ENCODE measurements around the gene MYH4. TPM values are rescaled to one million over a fixed set of nuclear protein-coding genes. Genes with fewer than 3 reads are reported as not detected.

Gene MYH4
- total RNA-seq, 4 donors from 2014 or later, result 0.04 to 0.36 TPM; not detected in 2

- H3K9me3 ChIP-seq, result no peaks in the 10 kb centered on the region
- intact Hi-C loops (cut with DNase I; ENCODE audit: low total_unique reads) (no loop called here), in situ Hi-C loops (cut with MboI; ENCODE audit: low sequenced_read_pairs in 4 of 4) (no loop called here)
- H3K27me3 ChIP-seq, result no peaks in the 10 kb centered on the region
- DNase-seq (no peak), ATAC-seq (no peak)
- H3K4me1 ChIP-seq, result no peaks in the 10 kb centered on the region
- no peaks in the 10 kb centered on the region for H3K36me3 ChIP-seq
- H3K27ac ChIP-seq, result no peak overlapping the region
- TF ChIP-seq CTCF (IDR thresholded peaks at IDR 0.05 in 4 of 5, conservative IDR thresholded peaks at IDR 0.05 in 1 of 5), result no peak
- no peak for TF ChIP-seq POLR2A (IDR thresholded peaks at IDR 0.05)
- H3K4me3 ChIP-seq, result no peak overlapping the region
These were observed 9.3 kb downstream of the MYH4 start for GRCh38 chr17:10460062-10460461.

- Histone ChIP-seq H3K36me3 (no peaks in the 10 kb centered on the region), H3K9me3 (no peaks in the 10 kb centered on the region), H3K4me3 (no peak overlapping the region), H3K27me3 (no peaks in the 10 kb centered on the region), H3K27ac (no peak overlapping the region), H3K4me1 (no peaks in the 10 kb centered on the region)
- DNase-seq (no peak), ATAC-seq (no peak)
- intact Hi-C loops (cut with DNase I; ENCODE audit: low total_unique reads), result no loop called here
- TF ChIP-seq CTCF (IDR thresholded peaks at IDR 0.05 in 4 of 5, conservative IDR thresholded peaks at IDR 0.05 in 1 of 5), result no peak
- no peak for TF ChIP-seq POLR2A (IDR thresholded peaks at IDR 0.05)
- in situ Hi-C loops (cut with MboI; ENCODE audit: low sequenced_read_pairs in 4 of 4), result no loop called here
These were observed 10.7 kb downstream of the MYH4 start for GRCh38 chr17:10458701-10459100.

GRCh38 chr17:10457952-10458351 is 11.4 kb downstream of the MYH4 start:
- Histone ChIP-seq H3K36me3 (no peaks in the 10 kb centered on the region), H3K27ac (no peak overlapping the region), H3K9me3 (no peaks in the 10 kb centered on the region), H3K4me3 (no peak overlapping the region), H3K27me3 (no peaks in the 10 kb centered on the region), H3K4me1 (no peaks in the 10 kb centered on the region)
- TF ChIP-seq POLR2A (IDR thresholded peaks at IDR 0.05) (no peak), CTCF (IDR thresholded peaks at IDR 0.05 in 4 of 5, conservative IDR thresholded peaks at IDR 0.05 in 1 of 5) (no peak)
- DNase-seq, result no peak
- in situ Hi-C loops (cut with MboI; ENCODE audit: low sequenced_read_pairs in 4 of 4) (no loop called here), intact Hi-C loops (cut with DNase I; ENCODE audit: low total_unique reads) (no loop called here)
- no peak for ATAC-seq

GRCh38 chr17:10447026-10447931 is 22.1 kb downstream of the MYH4 start:
- H3K4me3 ChIP-seq, result no peak overlapping the region
- ATAC-seq (no peak), DNase-seq (no peak)
- in situ Hi-C loops (cut with MboI; ENCODE audit: low sequenced_read_pairs in 4 of 4) (no loop called here), intact Hi-C loops (cut with DNase I; ENCODE audit: low total_unique reads) (no loop called here)
- H3K36me3 ChIP-seq, result no peaks in the 10 kb centered on the region
- no peak overlapping the region for H3K27ac ChIP-seq
- H3K27me3 ChIP-seq, result no peaks in the 10 kb centered on the region
- H3K4me1 ChIP-seq, result no peaks in the 10 kb centered on the region
- no peaks in the 10 kb centered on the region for H3K9me3 ChIP-seq
- no peak for TF ChIP-seq POLR2A (IDR thresholded peaks at IDR 0.05)

- no peaks in the 10 kb centered on the region for H3K27me3 ChIP-seq
- no peak for TF ChIP-seq POLR2A (IDR thresholded peaks at IDR 0.05)
- no peak for TF ChIP-seq CTCF (IDR thresholded peaks at IDR 0.05 in 4 of 5, conservative IDR thresholded peaks at IDR 0.05 in 1 of 5)
- in situ Hi-C loops (cut with MboI; ENCODE audit: low sequenced_read_pairs in 4 of 4), result no loop called here
- ATAC-seq, result no peak
- intact Hi-C loops (cut with DNase I; ENCODE audit: low total_unique reads), result no loop called here
- no peaks in the 10 kb centered on the region for H3K4me1 ChIP-seq
- H3K9me3 ChIP-seq, result no peaks in the 10 kb centered on the region
- no peaks in the 10 kb centered on the region for H3K36me3 ChIP-seq
- H3K27ac ChIP-seq, result no peak overlapping the region
- H3K4me3 ChIP-seq, result no peak overlapping the region
- no peak for DNase-seq
These were observed 29.5 kb downstream of the MYH4 start for GRCh38 chr17:10439816-10440215.

Measured in gastrocnemius medialis (tissue), 4 donors.